K562 (cell line): ENCODE measurements around the gene ZNF629. TPM values are rescaled to one million over a fixed set of nuclear protein-coding genes. Genes with fewer than 3 reads are reported as not detected.

ENCODE experiments used
- ARID1B ChIP-seq: fragments of 450-650 bp; IDR thresholded peaks from 2 replicates; pipeline ENCODE4 v1.6.1; 2016; ENCODE audit warnings: antibody characterized with exemption, mild to moderate bottlenecking, inconsistent platforms
- CBFA2T3 ChIP-seq: fragments of 450-650 bp; IDR thresholded peaks from 2 replicates; pipeline ENCODE4 v1.6.1; 2017
- CREM ChIP-seq: IDR thresholded peaks from 2 replicates; pipeline ENCODE4 v1.6.1; 2014; ENCODE audit warnings: antibody characterized with exemption, low read depth
- DPF2 ChIP-seq: fragments of 450-650 bp; IDR thresholded peaks from 2 replicates; pipeline ENCODE4 v1.6.1; 2016
- EP300 ChIP-seq: IDR thresholded peaks from 2 replicates; pipeline ENCODE4 v1.6.1; 2012; ENCODE audit warnings: low read length, improper control_type of control experiment
- KDM1A ChIP-seq, 2 experiments: fragments of 450-650 bp; IDR thresholded peaks; 2 replicates each; pipeline ENCODE4 v1.6.1; 2016; ENCODE audit warnings: mild to moderate bottlenecking in 2 of 2
- LEF1 ChIP-seq: fragments of 450-650 bp; IDR thresholded peaks from 2 replicates; pipeline ENCODE4 v1.6.1; 2016; ENCODE audit warnings: mild to moderate bottlenecking
- MEF2A ChIP-seq: IDR thresholded peaks from 2 replicates; pipeline ENCODE4 v1.6.1; 2011; ENCODE audit warnings: low read depth, mild to moderate bottlenecking, low read length, moderate library complexity; ENCODE audit not compliant: control insufficient read depth
- MEF2D ChIP-seq: conservative IDR thresholded peaks from 2 replicates; pipeline ENCODE4 v1.6.1; 2016; ENCODE audit warnings: low read depth, missing genetic modification characterization, missing compliant biosample characterization
- NCOR1 ChIP-seq: fragments of 450-650 bp; IDR thresholded peaks from 2 replicates; pipeline ENCODE4 v1.6.1; 2016; ENCODE audit warnings: mild to moderate bottlenecking, moderate library complexity
- RB1 ChIP-seq: fragments of 450-650 bp; IDR thresholded peaks from 2 replicates; pipeline ENCODE4 v1.6.1; 2017; ENCODE audit warnings: low read depth, mild to moderate bottlenecking
- RCOR1 ChIP-seq, 2 experiments: IDR thresholded peaks; 2 replicates each; pipeline ENCODE4 v1.6.1; 2012; ENCODE audit warnings: low read depth in 2 of 2, low read length in 2 of 2, borderline replicate concordance in 1 of 2, improper control_type of control experiment in 1 of 2
- SMARCA4 ChIP-seq: fragments of 450-650 bp; IDR thresholded peaks from 2 replicates; pipeline ENCODE4 v1.6.1; 2016
- SMARCC2 ChIP-seq: fragments of 450-650 bp; IDR thresholded peaks from 2 replicates; pipeline ENCODE4 v1.6.1; 2017; ENCODE audit warnings: antibody characterized with exemption, moderate library complexity, mild to moderate bottlenecking, low read depth
- ZNF24 ChIP-seq: fragments of 450-650 bp; IDR thresholded peaks from 2 replicates; pipeline ENCODE4 v1.6.1; 2016
- ZNF384 ChIP-seq: IDR thresholded peaks from 2 replicates; pipeline ENCODE4 v1.6.1; 2012; ENCODE audit warnings: low read depth, low read length, improper control_type of control experiment
- polyA plus RNA-seq, 8 experiments: library from polyadenylated mRNA; depleted of rRNA in 4 of 8; stranded (reverse) in 5 of 8; unstranded in 3 of 8; fragments of >200 nt; fragmentation: Nextera tagmentation in 2 of 8; fragmentation: Illumina TruSeq in 1 of 8; extraction: Ambion mirVana in 2 of 8; extraction: Trizol in 1 of 8; gene quantifications; 2 replicates each; pipeline versions ENCODE4 v1.2.1 to v1.2.3, GENCODE V29; 2011 to 2014; ENCODE audit warnings: inconsistent platforms in 1 of 8, missing spikeins in 1 of 8
- total RNA-seq, 7 experiments: library from RNA; depleted of rRNA in 6 of 7; stranded (reverse); fragments of >200 nt in 6 of 7; fragmentation: Illumina TruSeq in 2 of 7; extraction: Trizol in 2 of 7; gene quantifications; 2 replicates each; pipeline versions ENCODE4 v1.2.1 to v1.2.3, GENCODE V29; 2011 to 2021; ENCODE audit warnings: low replicate concordance in 1 of 7
- TF ChIP-seq, protein P1 (sequence below), 2 experiments: IDR thresholded peaks in 1 of 2; conservative IDR thresholded peaks in 1 of 2; 2 replicates each; pipeline ENCODE4 v1.6.1; 2016; ENCODE audit warnings: low read depth in 2 of 2, mild to moderate bottlenecking in 1 of 2, missing compliant biosample characterization in 1 of 2, missing genetic modification characterization in 1 of 2, moderate library complexity in 1 of 2
- TF ChIP-seq, protein P2 (sequence below): sonication (generic); formaldehyde crosslinking; IDR thresholded peaks from 2 replicates; pipeline ENCODE4 v1.8.1; 2023; ENCODE audit warnings: mild to moderate bottlenecking, missing genetic modification reagents
- TF ChIP-seq, protein P3 (sequence below): IDR thresholded peaks from 2 replicates; pipeline ENCODE4 v1.6.1; 2012; ENCODE audit warnings: low read depth, low read length, improper control_type of control experiment, borderline replicate concordance
- TF ChIP-seq, protein P4 (sequence below): fragments of 450-650 bp; IDR thresholded peaks from 2 replicates; pipeline ENCODE4 v1.6.1; 2016

ZNF629 gene
- total and polyA plus RNA-seq, 9 of the 15 experiments (the other 6 are each of a cell fraction or from before 2014, with no cell fraction given), result 0.44 to 18.8 (median 7.4) TPM

DNA sequence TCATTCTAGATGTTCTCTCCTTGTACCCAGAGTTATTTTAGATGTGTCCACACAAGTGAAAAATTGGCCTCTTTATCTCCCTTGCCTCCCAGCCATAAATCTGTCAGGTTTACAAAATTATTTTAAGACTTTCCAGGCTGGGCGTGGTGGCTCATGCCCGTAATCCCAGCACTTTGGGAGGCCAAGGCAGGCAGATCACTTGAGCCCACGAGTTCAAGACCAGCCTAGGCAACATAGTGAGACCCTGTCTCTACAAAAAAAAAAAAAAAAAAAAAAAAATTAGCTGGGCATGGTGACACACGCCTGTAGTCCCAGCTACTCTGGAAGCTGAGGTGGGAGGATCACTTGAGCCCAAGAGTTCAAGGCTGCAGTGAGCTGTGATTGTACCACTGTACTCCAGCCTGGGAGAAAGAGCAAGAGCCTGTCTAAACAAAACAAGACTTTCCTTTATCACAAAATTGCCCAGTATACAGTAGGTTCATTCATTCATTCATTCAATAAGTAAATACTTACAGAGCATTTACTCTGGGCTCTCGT, 22.0 kb upstream of the ZNF629 start (continued):
- TF ChIP-seq, protein P1, sequence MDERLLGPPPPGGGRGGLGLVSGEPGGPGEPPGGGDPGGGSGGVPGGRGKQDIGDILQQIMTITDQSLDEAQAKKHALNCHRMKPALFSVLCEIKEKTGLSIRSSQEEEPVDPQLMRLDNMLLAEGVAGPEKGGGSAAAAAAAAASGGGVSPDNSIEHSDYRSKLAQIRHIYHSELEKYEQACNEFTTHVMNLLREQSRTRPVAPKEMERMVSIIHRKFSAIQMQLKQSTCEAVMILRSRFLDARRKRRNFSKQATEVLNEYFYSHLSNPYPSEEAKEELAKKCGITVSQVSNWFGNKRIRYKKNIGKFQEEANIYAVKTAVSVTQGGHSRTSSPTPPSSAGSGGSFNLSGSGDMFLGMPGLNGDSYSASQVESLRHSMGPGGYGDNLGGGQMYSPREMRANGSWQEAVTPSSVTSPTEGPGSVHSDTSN (CRISPR knock-in tag; IDR thresholded peaks at IDR 0.05; ENCODE audit: low read depth), result peak; percentile 55; the same call in 1 of the 2 replicates
- TF ChIP-seq, protein P1 (tag; conservative IDR thresholded peaks at IDR 0.05; ENCODE audit: low read depth), result peak; percentile 99
- peak; percentile 76 for TF ChIP-seq LEF1
- TF ChIP-seq, protein P2, sequence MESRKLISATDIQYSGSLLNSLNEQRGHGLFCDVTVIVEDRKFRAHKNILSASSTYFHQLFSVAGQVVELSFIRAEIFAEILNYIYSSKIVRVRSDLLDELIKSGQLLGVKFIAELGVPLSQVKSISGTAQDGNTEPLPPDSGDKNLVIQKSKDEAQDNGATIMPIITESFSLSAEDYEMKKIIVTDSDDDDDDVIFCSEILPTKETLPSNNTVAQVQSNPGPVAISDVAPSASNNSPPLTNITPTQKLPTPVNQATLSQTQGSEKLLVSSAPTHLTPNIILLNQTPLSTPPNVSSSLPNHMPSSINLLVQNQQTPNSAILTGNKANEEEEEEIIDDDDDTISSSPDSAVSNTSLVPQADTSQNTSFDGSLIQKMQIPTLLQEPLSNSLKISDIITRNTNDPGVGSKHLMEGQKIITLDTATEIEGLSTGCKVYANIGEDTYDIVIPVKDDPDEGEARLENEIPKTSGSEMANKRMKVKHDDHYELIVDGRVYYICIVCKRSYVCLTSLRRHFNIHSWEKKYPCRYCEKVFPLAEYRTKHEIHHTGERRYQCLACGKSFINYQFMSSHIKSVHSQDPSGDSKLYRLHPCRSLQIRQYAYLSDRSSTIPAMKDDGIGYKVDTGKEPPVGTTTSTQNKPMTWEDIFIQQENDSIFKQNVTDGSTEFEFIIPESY, result 0 out of 2 replicates have a peak, but pooled peaks have one; percentile 19
- peak; percentile 78 for TF ChIP-seq DPF2
- peak; percentile 38; the same call in 1 of the 2 replicates for TF ChIP-seq NCOR1
- TF ChIP-seq ZNF384, result 0 out of 2 replicates have a peak, but pooled peaks have one; percentile 28
- TF ChIP-seq CREM, result 0 out of 2 replicates have a peak, but pooled peaks have one; percentile 10
- TF ChIP-seq SMARCA4, result 0 out of 2 replicates have a peak, but pooled peaks have one; percentile 55
- TF ChIP-seq EP300, result peak; percentile 51
- peak; percentile 92 for TF ChIP-seq MEF2D
- TF ChIP-seq ARID1B, result peak; percentile 76
- peak; percentile 41; the same call in 1 of the 2 replicates for TF ChIP-seq MEF2A
- TF ChIP-seq RCOR1 (IDR thresholded peaks at IDR 0.05; ENCODE audit: borderline replicate concordance in 1 of 2, low read depth in 2 of 2, low read length in 2 of 2), result peak in 1 of 2 experiments; percentile 54; a peak in 1 of 4 replicates
- peak; percentile 33; the same call in 1 of the 2 replicates for TF ChIP-seq CBFA2T3
- TF ChIP-seq RB1, result peak; percentile 25; the same call in 1 of the 2 replicates
- TF ChIP-seq SMARCC2, result 0 out of 2 replicates have a peak, but pooled peaks have one; percentile 2
- TF ChIP-seq, protein P3, sequence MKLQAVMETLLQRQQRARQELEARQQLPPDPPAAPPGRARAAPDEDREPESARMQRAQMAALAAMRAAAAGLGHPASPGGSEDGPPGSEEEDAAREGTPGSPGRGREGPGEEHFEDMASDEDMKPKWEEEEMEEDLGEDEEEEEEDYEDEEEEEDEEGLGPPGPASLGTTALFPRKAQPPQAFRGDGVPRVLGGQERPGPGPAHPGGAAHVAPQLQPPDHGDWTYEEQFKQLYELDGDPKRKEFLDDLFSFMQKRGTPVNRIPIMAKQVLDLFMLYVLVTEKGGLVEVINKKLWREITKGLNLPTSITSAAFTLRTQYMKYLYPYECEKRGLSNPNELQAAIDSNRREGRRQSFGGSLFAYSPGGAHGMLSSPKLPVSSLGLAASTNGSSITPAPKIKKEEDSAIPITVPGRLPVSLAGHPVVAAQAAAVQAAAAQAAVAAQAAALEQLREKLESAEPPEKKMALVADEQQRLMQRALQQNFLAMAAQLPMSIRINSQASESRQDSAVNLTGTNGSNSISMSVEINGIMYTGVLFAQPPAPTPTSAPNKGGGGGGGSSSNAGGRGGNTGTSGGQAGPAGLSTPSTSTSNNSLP, result peak; percentile 63; the same call in 1 of the 2 replicates
- peak; percentile 38; the same call in 1 of the 2 replicates for TF ChIP-seq ZNF24
- TF ChIP-seq KDM1A (IDR thresholded peaks at IDR 0.05), result peak in 1 of 2 experiments; percentile 74; a peak in 3 of 4 replicates
- TF ChIP-seq, protein P4, sequence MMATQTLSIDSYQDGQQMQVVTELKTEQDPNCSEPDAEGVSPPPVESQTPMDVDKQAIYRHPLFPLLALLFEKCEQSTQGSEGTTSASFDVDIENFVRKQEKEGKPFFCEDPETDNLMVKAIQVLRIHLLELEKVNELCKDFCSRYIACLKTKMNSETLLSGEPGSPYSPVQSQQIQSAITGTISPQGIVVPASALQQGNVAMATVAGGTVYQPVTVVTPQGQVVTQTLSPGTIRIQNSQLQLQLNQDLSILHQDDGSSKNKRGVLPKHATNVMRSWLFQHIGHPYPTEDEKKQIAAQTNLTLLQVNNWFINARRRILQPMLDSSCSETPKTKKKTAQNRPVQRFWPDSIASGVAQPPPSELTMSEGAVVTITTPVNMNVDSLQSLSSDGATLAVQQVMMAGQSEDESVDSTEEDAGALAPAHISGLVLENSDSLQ, result peak; percentile 94
